IPS-20b (cell line): ENCODE data around the gene PPIF.
A peak's percentile ranks its signal among the peaks of the same experiment; 100 is the strongest.

Source experiments
- H3K27ac ChIP-seq: one replicate; pipeline ENCODE4 v1.5.1; 2013; ENCODE audit warnings: low read length
- H3K27me3 ChIP-seq: 2 replicates; pipeline ENCODE4 v1.6.1; 2013; ENCODE audit warnings: mild to moderate bottlenecking, low read length, inconsistent platforms; ENCODE audit not compliant: insufficient read depth
- H3K36me3 ChIP-seq: 2 replicates; pipeline ENCODE4 v1.6.1; 2013; ENCODE audit warnings: low read depth, mild to moderate bottlenecking, inconsistent platforms, low read length, moderate library complexity; ENCODE audit not compliant: insufficient read depth
- H3K4me1 ChIP-seq: 2 replicates; pipeline ENCODE4 v1.6.1; 2013; ENCODE audit warnings: mild to moderate bottlenecking, control low read depth, inconsistent platforms, low read length, moderate library complexity; ENCODE audit not compliant: insufficient read depth
- H3K4me3 ChIP-seq: 2 replicates; pipeline ENCODE4 v1.5.1; 2013; ENCODE audit warnings: mild to moderate bottlenecking, low read length, inconsistent platforms
- H3K9ac ChIP-seq: 2 replicates; pipeline ENCODE4 v1.6.1; 2013; ENCODE audit warnings: low read depth, mild to moderate bottlenecking, inconsistent platforms, low read length, moderate library complexity
- H3K9me3 ChIP-seq: 2 replicates; pipeline ENCODE4 v1.6.1; 2013; ENCODE audit warnings: mild to moderate bottlenecking, low read depth, low read length, inconsistent platforms; ENCODE audit not compliant: insufficient read depth

Gene PPIF

GRCh38 chr10:79397051-79397450 is 49.8 kb downstream of the PPIF start:
- Histone ChIP-seq H3K4me1 (peaks cover 15% of the 10 kb centered on the region; the same call in 1 of the 2 replicates), H3K36me3 (no peaks in the 10 kb centered on the region), H3K9ac (no peak overlapping the region), H3K27ac (no peak overlapping the region), H3K4me3 (no peak overlapping the region), H3K9me3 (no peaks in the 10 kb centered on the region), H3K27me3 (no peaks in the 10 kb centered on the region)

GRCh38 chr10:79397575-79398303 is 50.5 kb downstream of the PPIF start:
- H3K27ac ChIP-seq: no peak overlapping the region
- H3K27me3 ChIP-seq: no peaks in the 10 kb centered on the region; the same call in 1 of the 2 replicates
- H3K4me1 ChIP-seq: peaks cover 15% of the 10 kb centered on the region; the same call in 1 of the 2 replicates
- H3K9ac ChIP-seq: no peak overlapping the region
- H3K9me3 ChIP-seq: no peaks in the 10 kb centered on the region
- no peaks in the 10 kb centered on the region for H3K36me3 ChIP-seq
- no peak overlapping the region for H3K4me3 ChIP-seq

GRCh38 chr10:79398642-79399041 is 51.4 kb downstream of the PPIF start:
- peaks cover 22% of the 10 kb centered on the region; the same call in 1 of the 2 replicates for H3K4me1 ChIP-seq
- H3K36me3 ChIP-seq: no peaks in the 10 kb centered on the region
- no peak overlapping the region for H3K4me3 ChIP-seq
- no peak overlapping the region for H3K27ac ChIP-seq
- H3K9me3 ChIP-seq: no peaks in the 10 kb centered on the region
- H3K9ac ChIP-seq: peak overlapping the region; percentile 62; the same call in 1 of the 2 replicates
- H3K27me3 ChIP-seq: no peaks in the 10 kb centered on the region; the same call in 1 of the 2 replicates

GRCh38 chr10:79399223-79399831 is 52.1 kb downstream of the PPIF start:
- H3K4me3 ChIP-seq: no peak overlapping the region

GRCh38 chr10:79400146-79401004 is 53.1 kb downstream of the PPIF start:
- no peaks in the 10 kb centered on the region; the same call in 1 of the 2 replicates for H3K27me3 ChIP-seq
- no peaks in the 10 kb centered on the region for H3K9me3 ChIP-seq
- no peak overlapping the region for H3K27ac ChIP-seq
- H3K36me3 ChIP-seq: no peaks in the 10 kb centered on the region
- H3K4me1 ChIP-seq: peaks cover 32% of the 10 kb centered on the region; the same call in 1 of the 2 replicates
- no peak overlapping the region for H3K4me3 ChIP-seq
- H3K9ac ChIP-seq: no peak overlapping the region

More at GRCh38 chr10:79399223-79399831, 52.1 kb downstream of the PPIF start:
- Histone ChIP-seq H3K9me3 (no peaks in the 10 kb centered on the region), H3K9ac (peak overlapping the region; percentile 62; the same call in 1 of the 2 replicates), H3K27ac (no peak overlapping the region), H3K4me1 (peaks cover 26% of the 10 kb centered on the region; the same call in 1 of the 2 replicates), H3K36me3 (no peaks in the 10 kb centered on the region), H3K27me3 (no peaks in the 10 kb centered on the region; the same call in 1 of the 2 replicates)

GRCh38 chr10:79401015-79401921 is 54.0 kb downstream of the PPIF start:
- H3K27ac ChIP-seq: no peak overlapping the region
- peaks cover 32% of the 10 kb centered on the region; the same call in 1 of the 2 replicates for H3K4me1 ChIP-seq
- H3K9ac ChIP-seq: no peak overlapping the region
- H3K4me3 ChIP-seq: no peak overlapping the region
- H3K27me3 ChIP-seq: no peaks in the 10 kb centered on the region; the same call in 1 of the 2 replicates
- no peaks in the 10 kb centered on the region for H3K9me3 ChIP-seq
- no peaks in the 10 kb centered on the region for H3K36me3 ChIP-seq

- H3K4me3 ChIP-seq: no peak overlapping the region
- no peak overlapping the region for H3K27ac ChIP-seq
- no peaks in the 10 kb centered on the region; the same call in 1 of the 2 replicates for H3K27me3 ChIP-seq
- H3K9me3 ChIP-seq: no peaks in the 10 kb centered on the region
- no peak overlapping the region for H3K9ac ChIP-seq
- H3K36me3 ChIP-seq: no peaks in the 10 kb centered on the region
- peaks cover 32% of the 10 kb centered on the region; the same call in 1 of the 2 replicates for H3K4me1 ChIP-seq
Measured at GRCh38 chr10:79402625-79402946, 55.3 kb downstream of the PPIF start.

- H3K9me3 ChIP-seq: no peaks in the 10 kb centered on the region
- peak overlapping the region; percentile 18; the same call in 1 of the 2 replicates for H3K9ac ChIP-seq
- no peaks in the 10 kb centered on the region; the same call in 1 of the 2 replicates for H3K27me3 ChIP-seq
- no peak overlapping the region for H3K27ac ChIP-seq
- H3K4me1 ChIP-seq: peaks cover 32% of the 10 kb centered on the region; the same call in 1 of the 2 replicates
- no peak overlapping the region; the same call in 1 of the 2 replicates for H3K4me3 ChIP-seq
- no peaks in the 10 kb centered on the region for H3K36me3 ChIP-seq
Measured at GRCh38 chr10:79402951-79403350, 55.7 kb downstream of the PPIF start.

- Histone ChIP-seq H3K9me3 (no peaks in the 10 kb centered on the region), H3K27me3 (no peaks in the 10 kb centered on the region; the same call in 1 of the 2 replicates), H3K4me3 (peak overlapping the region; percentile 44; the same call in 1 of the 2 replicates), H3K27ac (no peak overlapping the region), H3K36me3 (no peaks in the 10 kb centered on the region), H3K4me1 (peaks cover 31% of the 10 kb centered on the region; the same call in 1 of the 2 replicates), H3K9ac (peak overlapping the region; percentile 18; the same call in 1 of the 2 replicates)
Measured at GRCh38 chr10:79403441-79404230, 56.4 kb downstream of the PPIF start.

GRCh38 chr10:79404231-79404609 is 57.0 kb downstream of the PPIF start:
- peak overlapping the region; percentile 44; the same call in 1 of the 2 replicates for H3K4me3 ChIP-seq
- H3K9ac ChIP-seq: peak overlapping the region; percentile 1; the same call in 1 of the 2 replicates
- H3K36me3 ChIP-seq: no peaks in the 10 kb centered on the region
- H3K27ac ChIP-seq: no peak overlapping the region
- peaks cover 25% of the 10 kb centered on the region; the same call in 1 of the 2 replicates for H3K4me1 ChIP-seq
- H3K27me3 ChIP-seq: no peaks in the 10 kb centered on the region; the same call in 1 of the 2 replicates
- H3K9me3 ChIP-seq: no peaks in the 10 kb centered on the region
